GM19025 (cell line): ENCODE data around the gene ITPR3.

Experiments
- ATAC-seq: cut with Tn5 transposase; IDR thresholded peaks from one replicate; pipeline ENCODE4 v1.9.1; 2021; ENCODE audit warnings: mild to moderate bottlenecking, low read depth, moderate library complexity; ENCODE audit not compliant: unreplicated experiment

ITPR3 gene

GRCh38 chr6:33633462-33634158, 12.5 kb downstream of the ITPR3 start:
- ATAC-seq = no peak

GRCh38 chr6:33634161-33634727, 13.1 kb downstream of the ITPR3 start:
- ATAC-seq = no peak

GRCh38 chr6:33634946-33635345, 13.8 kb downstream of the ITPR3 start:
- no peak for ATAC-seq

- no peak for ATAC-seq
Measured at GRCh38 chr6:33636655-33637054, 15.5 kb downstream of the ITPR3 start.

GRCh38 chr6:33638556-33638955, 17.4 kb downstream of the ITPR3 start:
- ATAC-seq = no peak

- no peak for ATAC-seq
Measured at GRCh38 chr6:33639559-33639958, 18.4 kb downstream of the ITPR3 start.

- ATAC-seq = no peak
Measured at GRCh38 chr6:33640361-33640760, 19.2 kb downstream of the ITPR3 start.

- no peak for ATAC-seq
Measured at GRCh38 chr6:33641144-33641543, 20.0 kb downstream of the ITPR3 start.

GRCh38 chr6:33641602-33642001, 20.5 kb downstream of the ITPR3 start:
- no peak for ATAC-seq

- ATAC-seq = no peak
Measured at GRCh38 chr6:33642897-33643296, 21.8 kb downstream of the ITPR3 start.

GRCh38 chr6:33651403-33651802, 30.3 kb downstream of the ITPR3 start:
- ATAC-seq = no peak

- no peak for ATAC-seq
Measured at GRCh38 chr6:33652002-33652401, 30.9 kb downstream of the ITPR3 start.

- no peak for ATAC-seq
Measured at GRCh38 chr6:33654831-33655554, 33.9 kb downstream of the ITPR3 start.

GRCh38 chr6:33656844-33657243, 35.7 kb downstream of the ITPR3 start:
- no peak for ATAC-seq

GRCh38 chr6:33658982-33659689, 38.0 kb downstream of the ITPR3 start:
- no peak for ATAC-seq

GRCh38 chr6:33659986-33660385, 38.9 kb downstream of the ITPR3 start:
- no peak for ATAC-seq

- no peak for ATAC-seq
Measured at GRCh38 chr6:33661106-33661838, 40.1 kb downstream of the ITPR3 start.

- no peak for ATAC-seq
Measured at GRCh38 chr6:33662318-33662717, 41.2 kb downstream of the ITPR3 start.

GRCh38 chr6:33663028-33663427, 41.9 kb downstream of the ITPR3 start:
- ATAC-seq = no peak

- no peak for ATAC-seq
Measured at GRCh38 chr6:33663727-33664449, 42.8 kb downstream of the ITPR3 start.
